ENCODE measurements around the gene SRSF9.
A peak's percentile ranks its signal among the peaks of the same experiment; 100 is the strongest.
"Not testable (repeated sequence)": the region's sequence is repeated elsewhere in the genome, so short reads cannot be mapped to it uniquely, and the experiment has no call there.

The SRSF9 gene

GRCh38 chr12:120481022-120481767 is 11.6 kb upstream of the SRSF9 start:
- DNase-seq (ENCODE audit: low read depth), result no peak

DNA sequence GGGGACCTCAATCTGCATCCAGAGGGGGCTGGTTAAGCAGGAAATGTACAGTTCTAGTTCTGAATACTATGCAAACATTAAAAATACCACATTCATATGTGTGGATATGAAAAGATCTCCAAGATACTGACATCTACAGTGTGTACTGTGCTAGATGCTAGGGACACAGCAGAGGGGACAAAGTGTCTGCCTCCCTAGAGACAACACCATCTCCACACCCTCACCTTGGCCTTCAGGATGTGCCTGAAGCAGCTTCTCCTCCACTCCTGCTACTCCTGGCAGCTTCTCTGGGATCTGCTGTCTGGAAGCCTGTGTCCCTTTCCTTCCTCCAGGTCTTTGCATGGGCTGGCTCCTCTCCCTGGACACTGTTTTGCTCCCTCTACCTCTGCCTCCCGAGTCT is 10.7 kb upstream of the SRSF9 start:
- no peak for DNase-seq (ENCODE audit: low read depth)

GRCh38 chr12:120479458-120479857 is 9.9 kb upstream of the SRSF9 start:
- no peak for DNase-seq (ENCODE audit: low read depth)

GRCh38 chr12:120475643-120476042 is 6.1 kb upstream of the SRSF9 start:
- DNase-seq (ENCODE audit: low read depth), result no peak

DNA sequence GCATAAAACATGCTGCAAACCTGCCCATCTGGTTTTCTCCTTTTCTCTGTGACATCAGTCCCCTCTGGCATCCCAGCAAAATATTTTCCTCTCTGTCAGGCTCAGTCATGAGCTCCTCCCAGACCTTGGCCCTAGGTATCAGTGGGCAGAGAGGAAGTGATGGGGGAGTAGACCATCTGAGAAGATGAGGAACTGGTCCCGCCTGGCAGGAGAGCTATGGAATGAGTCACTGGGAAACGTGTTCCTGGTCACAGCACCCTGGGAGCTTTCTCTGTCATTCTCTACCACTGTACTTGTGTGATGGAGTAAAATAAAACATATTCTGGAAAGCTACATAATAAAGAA is 5.0 kb upstream of the SRSF9 start:
- DNase-seq (ENCODE audit: low read depth), result no peak

DNA sequence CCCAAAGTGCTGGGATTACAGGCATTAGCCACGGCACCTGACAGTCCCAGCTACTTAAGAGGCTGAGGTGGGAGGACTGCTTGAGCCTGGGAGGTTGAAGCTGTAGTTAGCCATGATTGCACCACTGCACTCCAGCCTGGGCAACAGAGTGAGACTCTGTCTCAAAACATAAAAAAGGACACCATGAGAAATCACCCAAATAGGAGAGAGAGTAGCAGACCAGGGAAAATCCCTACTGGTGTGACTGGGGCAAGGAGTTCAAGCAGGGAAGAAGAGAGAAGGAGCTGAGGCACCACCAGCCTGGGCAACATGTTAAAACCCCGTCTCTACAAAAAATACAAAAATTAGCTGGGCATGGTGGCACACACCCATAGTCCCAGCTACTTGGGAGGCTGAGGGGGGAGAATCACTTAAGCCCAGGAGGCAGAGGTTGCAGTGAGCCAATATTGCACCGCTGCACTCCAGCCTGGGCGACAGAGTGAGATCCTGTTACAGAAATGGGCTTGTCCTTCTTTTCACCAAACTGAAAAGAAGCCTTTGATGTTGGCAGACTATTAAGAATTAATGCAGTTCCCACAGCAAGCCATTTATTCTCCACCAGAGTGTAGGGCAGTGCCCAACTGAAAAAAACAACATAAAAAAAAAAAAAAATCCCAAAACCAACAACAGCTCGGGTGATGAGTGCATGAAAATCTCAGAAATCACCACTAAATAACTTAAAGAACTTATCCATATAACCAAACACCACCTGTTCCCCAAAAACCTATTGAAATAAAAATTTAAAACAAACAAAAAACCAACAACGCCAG is 4.5 kb upstream of the SRSF9 start:
- no peak for DNase-seq (ENCODE audit: low read depth)

- DNase-seq (ENCODE audit: low read depth), result no peak
Observed at GRCh38 chr12:120472521-120472920, 3.0 kb upstream of the SRSF9 start.

DNA sequence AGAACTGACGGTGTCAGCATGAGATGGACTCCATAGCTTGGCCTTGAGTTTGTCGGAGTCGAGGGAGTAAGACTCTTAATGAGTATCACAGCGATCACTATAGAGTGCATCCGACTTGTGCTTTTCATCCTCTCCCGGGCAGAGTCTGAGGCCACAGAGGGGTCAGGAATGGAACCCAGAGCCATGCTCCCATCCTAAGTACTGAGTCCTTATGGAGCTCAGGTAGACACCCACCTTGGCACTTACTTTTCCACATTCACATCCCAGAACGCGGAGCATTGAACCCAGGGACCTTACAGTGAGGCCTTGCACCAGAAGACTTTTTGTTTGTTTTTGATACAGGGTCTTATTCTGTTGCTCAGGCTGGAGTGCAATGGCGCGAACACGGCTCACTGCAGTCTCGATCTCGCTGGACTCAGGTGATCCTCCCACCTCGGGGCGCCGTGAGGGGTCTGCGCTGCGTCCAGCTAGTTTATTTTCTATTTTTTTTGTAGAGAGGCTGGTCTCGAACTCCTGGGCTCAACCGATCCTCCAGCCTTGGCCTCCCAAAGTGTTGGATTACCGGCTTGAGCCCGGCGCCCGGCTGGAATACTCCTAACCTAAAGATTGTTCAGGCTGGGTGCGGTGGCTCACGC is 719 bp upstream of the SRSF9 start:
- DNase-seq (ENCODE audit: low read depth), result no peak

DNA sequence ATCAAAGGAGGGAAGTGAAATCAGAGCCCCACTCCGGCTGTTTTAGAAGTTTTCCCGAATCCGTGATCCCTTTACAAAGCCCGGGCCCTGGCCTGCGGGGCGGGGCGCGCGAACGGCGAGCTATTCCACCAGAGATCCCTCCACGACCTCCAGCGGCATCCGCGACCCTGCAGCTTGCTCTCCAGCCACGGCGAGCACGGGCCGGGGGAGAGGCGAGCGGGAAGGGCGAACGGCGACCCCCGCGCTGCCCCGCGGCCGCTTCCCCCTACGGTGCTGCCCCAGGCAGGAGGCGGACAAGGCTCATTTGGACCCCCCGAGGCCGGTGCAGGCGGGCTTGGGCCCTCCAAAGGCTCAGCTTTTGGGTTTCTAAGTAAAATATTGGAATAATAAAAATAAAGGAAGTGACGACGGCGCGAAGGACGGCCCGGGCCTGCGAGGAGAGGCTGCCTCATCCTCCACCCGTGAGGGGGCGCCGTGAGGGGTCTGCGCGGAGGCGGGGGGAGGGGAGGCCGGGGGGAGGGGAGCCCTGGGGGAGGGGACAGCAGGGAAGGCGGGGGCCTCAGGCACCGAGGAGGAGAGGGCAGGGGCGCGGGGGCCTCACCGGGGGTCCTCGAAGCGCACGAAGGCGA is 613 bp downstream of the SRSF9 start:
- no peak for DNase-seq (ENCODE audit: low read depth)

DNA sequence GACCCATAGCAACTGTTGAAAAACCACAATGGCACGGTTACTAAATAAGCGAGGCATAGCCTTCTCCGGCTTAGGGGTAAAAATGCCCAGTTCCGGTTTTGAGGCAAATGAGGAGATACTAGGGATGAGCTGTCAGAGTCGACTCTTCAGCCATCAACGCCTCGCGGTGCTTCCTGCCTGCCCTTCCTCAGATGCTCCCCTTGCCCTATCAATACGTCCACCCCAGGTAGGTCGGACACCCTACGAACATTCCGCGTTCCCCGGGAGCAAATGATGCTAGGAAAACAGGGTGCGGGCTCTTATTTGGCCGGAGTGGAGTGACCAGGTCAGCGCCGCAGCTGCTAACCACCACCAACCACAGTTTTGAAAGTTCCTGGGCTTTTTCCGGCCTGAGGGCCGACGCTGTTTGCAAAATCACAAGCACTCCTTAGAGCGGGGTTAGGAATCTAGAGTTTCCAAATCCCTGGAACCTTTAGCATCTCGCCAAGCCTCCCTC is 1.2 kb downstream of the SRSF9 start:
- DNase-seq (ENCODE audit: low read depth), result no peak

- no peak for DNase-seq (ENCODE audit: low read depth)
Observed at GRCh38 chr12:120467439-120467838, 2.1 kb downstream of the SRSF9 start.

DNA sequence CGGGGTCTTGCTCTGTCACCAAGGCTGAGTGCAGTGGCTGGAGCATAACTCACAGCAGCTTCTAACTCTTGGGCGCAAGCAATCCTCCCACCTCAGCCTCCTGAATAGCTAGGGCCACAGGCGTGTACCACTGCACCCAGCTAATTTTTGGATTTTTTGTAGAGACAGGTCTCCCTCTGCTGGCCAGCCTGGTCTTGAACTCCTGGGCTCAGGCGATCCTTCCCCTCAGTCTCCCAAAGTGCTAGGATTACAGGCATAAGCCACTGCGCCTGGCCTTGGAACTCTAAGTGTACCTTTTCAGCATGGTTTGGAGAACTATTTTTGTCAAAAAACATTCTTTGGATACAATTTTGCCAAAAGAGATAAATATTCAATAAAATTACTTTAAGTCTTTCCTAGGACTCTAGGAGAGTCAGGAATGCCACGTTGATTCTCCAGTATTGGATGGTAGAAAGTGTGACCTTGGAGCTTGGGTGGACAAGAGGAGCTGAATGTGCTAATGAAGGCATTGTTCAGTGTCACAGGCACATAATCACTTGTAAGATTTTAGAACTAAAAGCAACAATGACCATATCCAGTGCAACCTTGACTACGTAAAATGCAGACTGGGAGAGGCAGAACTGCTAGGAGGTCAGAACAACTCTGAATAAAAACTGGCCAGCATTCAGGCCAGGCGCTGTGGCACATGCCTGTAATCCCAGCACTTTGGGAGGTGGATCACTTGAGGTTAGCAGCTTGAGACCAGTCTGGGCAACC is 2.8 kb downstream of the SRSF9 start:
- peak; percentile 16 for DNase-seq (ENCODE audit: low read depth)

DNA sequence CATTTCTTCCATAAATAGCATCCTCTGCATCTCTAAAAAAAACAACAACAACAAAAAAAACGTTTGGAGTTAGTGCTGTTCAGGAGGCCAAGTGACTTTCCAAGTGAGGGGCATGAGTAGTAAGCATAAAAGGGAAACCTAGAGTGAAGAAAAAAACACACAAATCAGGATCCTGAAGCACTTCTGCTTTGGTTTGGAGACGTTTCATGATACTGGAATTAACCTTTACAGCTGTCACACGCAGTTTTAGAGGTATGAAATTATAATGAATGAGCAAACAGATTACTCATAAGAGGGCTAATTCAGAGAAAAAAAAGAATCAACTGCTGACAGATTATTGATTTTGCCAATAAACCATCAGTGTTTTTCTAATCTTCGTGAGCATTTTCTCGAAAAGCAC is 3.8 kb downstream of the SRSF9 start:
- DNase-seq (ENCODE audit: low read depth), result no peak

DNA sequence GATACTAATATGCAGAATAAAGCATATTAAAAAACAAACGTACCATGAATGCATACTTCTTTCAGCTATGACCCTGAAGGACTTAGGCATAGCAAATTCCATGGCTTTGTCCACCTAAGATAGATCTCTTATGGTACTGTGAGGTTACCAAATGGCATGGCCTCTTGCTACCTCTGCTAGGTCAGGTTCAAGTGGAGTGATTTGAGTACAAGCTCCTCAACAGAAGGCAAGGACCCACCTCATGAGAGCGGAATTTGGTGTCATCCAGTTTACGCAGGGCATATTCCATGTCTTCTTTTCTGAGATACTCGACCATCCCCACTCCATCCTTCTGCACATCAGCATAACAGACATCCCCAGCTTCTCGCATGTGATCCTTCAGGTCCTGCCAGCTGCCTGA is 5.8 kb downstream of the SRSF9 start:
- DNase-seq (ENCODE audit: low read depth), result no peak

DNA sequence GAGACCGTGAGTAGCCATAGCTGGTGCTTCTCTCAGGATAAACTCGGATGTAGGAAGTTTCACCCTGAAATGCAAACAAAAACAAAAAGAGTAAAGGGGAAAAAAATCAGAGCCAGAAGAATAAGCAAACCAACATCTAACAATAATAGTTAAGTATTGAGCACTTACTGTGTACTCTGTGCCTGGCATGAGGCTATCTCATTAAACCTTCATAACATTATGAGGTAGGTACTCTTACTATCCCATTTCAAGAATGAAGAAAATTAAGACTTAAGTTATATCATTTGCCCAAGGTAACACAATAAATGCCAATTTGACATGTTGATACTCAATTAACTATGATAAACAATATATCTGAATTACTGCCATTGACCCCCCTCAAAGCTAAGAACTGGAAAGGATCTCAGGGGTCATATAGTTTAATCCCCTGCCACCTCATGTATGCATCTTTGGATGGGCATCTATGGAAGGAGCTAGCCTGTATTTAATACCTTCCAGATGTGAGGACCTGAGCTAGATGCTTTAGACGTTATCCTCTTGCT is 7.4 kb downstream of the SRSF9 start:
- DNase-seq (ENCODE audit: low read depth), result no peak

- DNase-seq (ENCODE audit: low read depth), result no peak
Observed at GRCh38 chr12:120460157-120460556, 9.4 kb downstream of the SRSF9 start.

DNA sequence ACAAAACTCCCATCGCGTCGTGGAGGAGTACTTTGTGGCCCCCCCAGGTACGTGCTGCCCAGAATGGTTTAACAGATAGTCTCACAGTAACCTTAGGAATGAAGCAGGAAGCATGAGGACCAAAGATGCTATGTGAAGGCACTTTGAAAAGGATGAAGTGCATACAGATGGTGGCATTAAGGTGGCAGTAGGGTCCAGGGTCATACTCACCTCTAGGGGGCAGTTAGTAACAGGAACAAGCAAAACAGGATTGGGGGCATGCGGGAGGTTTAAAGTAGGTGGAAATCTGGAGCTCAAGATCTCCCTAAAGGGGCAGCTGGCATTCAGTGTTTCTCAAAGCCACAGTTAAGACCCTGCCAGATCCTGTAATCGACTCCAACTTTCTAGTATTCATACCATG is 12.4 kb downstream of the SRSF9 start:
- no peak for DNase-seq (ENCODE audit: low read depth)

DNA sequence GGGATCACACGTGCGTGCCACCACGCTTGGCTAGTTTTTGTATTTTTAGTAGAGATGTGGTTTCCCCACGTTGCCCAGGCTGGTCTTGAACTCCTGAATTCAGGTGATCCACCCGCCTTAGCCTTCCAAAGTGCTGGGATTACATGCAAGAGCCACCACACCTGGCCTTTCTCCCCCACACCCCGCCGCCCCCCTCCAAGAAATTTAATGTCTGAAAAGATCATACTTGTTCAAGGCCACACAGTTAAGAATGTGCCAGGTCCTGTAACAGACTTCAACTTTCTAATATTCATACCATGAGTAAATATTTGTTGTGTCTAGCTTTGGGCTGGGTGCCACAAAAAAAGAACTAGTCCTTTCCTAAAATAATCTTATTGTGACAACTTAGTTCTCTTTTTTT is 14.2 kb downstream of the SRSF9 start:
- no peak for DNase-seq (ENCODE audit: low read depth)

- DNase-seq (ENCODE audit: low read depth), result no peak
Observed at GRCh38 chr12:120453977-120454376, 15.6 kb downstream of the SRSF9 start.

DNA sequence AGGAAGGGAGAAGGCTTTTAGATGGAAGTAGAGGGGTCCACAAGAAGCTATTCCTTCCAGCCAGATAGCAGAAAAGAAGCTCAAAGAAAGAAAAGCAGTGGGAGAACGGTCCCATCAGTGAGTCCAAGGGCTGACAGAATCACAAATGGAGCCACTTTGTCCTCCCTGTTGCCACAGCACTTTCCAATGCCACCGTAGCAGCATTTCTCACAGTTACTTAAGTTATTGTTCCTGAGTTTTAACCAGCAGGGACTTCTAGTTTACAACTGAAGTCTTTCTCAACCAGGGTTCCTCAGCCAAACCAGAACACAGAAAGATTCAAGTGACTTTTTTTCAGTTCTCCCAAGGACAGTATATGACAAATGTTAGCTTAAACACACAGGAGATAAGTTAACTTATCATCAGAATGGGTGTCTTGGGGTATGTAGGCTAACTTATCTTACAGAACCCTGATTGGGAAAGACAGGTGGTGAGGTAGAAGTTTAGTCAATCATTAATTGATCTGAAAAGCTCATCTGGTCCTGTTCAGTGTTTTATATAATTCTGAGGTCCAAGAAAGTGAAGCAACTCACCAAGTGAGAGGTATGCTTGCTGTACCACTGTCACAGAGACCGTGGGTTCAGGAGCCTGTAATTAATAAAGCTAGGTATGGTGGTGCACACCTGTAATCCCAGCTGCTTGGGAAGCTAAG is 16.3 kb downstream of the SRSF9 start:
- no peak for DNase-seq (ENCODE audit: low read depth)

DNA sequence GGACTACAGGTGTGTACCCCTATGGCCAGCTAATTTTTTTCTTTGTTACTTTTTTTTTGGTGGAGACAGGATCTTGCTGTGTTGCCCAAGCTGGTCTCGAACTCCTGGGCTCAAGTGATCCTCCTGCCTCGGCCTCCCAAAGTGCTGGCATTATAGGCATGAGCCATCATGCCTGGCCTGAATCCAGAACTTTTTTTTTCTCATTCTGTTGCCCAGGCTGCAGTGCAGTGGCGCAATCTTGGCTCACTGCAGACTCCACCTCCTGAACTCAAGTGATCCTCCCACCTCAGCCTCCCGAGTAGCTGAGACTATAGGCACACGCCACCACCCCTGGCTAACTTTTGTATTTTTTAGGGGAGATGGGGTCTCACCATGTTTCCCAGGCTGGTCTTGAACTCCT is 17.0 kb downstream of the SRSF9 start:
- DNase-seq (ENCODE audit: low read depth), result not testable (repeated sequence)
